OCI-LY7 (cell line): ENCODE data around the gene TMOD3.

ENCODE experiments used
- EZH2phosphoT487 ChIP-seq: fragments of 200-600 bp; sonication (generic); IDR thresholded peaks from 2 replicates; pipeline ENCODE4 v1.6.1; 2018; ENCODE audit warnings: low read depth, borderline replicate concordance, mild to moderate bottlenecking, mixed run types, antibody characterized with exemption, low read length, moderate library complexity, mixed read lengths
- TF ChIP-seq, protein P1 (sequence below): fragments of 200-600 bp; sonication (generic); conservative IDR thresholded peaks from 2 replicates; pipeline ENCODE4 v1.5.1; 2014; ENCODE audit warnings: mild to moderate bottlenecking, antibody characterized with exemption, low read length, moderate library complexity, mixed read lengths

DNA sequence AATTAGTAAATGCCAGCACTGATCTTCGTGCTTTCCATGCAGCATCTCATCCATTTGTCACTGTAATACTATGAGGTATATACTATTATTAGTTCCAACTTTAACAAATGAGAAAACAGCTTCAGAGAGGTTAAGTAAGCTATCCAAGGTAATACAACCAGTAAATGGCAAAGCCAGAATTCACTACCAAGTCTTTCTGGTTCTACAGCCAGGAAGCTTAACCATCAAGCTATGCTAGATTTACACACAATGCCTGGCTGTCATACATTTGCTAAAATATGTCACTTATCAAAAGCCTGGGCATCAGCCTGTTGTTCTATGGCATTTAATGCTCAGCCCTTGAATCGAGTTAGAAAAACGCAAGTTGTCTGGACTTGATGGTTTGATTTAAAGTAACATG, 45.5 kb upstream of the TMOD3 start:
- TF ChIP-seq, protein P1, sequence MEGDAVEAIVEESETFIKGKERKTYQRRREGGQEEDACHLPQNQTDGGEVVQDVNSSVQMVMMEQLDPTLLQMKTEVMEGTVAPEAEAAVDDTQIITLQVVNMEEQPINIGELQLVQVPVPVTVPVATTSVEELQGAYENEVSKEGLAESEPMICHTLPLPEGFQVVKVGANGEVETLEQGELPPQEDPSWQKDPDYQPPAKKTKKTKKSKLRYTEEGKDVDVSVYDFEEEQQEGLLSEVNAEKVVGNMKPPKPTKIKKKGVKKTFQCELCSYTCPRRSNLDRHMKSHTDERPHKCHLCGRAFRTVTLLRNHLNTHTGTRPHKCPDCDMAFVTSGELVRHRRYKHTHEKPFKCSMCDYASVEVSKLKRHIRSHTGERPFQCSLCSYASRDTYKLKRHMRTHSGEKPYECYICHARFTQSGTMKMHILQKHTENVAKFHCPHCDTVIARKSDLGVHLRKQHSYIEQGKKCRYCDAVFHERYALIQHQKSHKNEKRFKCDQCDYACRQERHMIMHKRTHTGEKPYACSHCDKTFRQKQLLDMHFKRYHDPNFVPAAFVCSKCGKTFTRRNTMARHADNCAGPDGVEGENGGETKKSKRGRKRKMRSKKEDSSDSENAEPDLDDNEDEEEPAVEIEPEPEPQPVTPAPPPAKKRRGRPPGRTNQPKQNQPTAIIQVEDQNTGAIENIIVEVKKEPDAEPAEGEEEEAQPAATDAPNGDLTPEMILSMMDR = no peak
- no peak for TF ChIP-seq EZH2phosphoT487
